ENCODE measurements around the gene LPXN. TPM values are rescaled to one million over a fixed set of nuclear protein-coding genes. Genes with fewer than 3 reads are reported as not detected.

Gene LPXN
- total and polyA plus RNA-seq, 10 of the 15 experiments (the other 5 are each of a cell fraction or from before 2014, with no cell fraction given), result 131 to 349 (median 201) TPM

GRCh38 chr11:58575377-58576020 is at the start of gene LPXN (continued):
- TF ChIP-seq IRF4 (IDR thresholded peaks at IDR 0.05; ENCODE audit: low read depth, low read length) (no peak), SUPT20H (IDR thresholded peaks at IDR 0.05; ENCODE audit: borderline replicate concordance, control insufficient read depth, low read depth, low read length) (no peak), CREM (IDR thresholded peaks at IDR 0.05; ENCODE audit: low read depth) (0 out of 2 replicates have a peak, but pooled peaks have one; percentile 18), USF1 (IDR thresholded peaks at IDR 0.05; ENCODE audit: borderline replicate concordance, extremely low read length, insufficient read depth, low read depth, low read length) (no peak), PKNOX1 (IDR thresholded peaks at IDR 0.05) (peak; percentile 82), KDM1A (IDR thresholded peaks at IDR 0.05; ENCODE audit: borderline replicate concordance) (no peak), ZNF687 (IDR thresholded peaks at IDR 0.05) (peak; percentile 83), POU2F2 (IDR thresholded peaks at IDR 0.05; ENCODE audit: borderline replicate concordance, low read depth, low read length) (peak; percentile 93), CBX3 (IDR thresholded peaks at IDR 0.05; ENCODE audit: borderline replicate concordance, low read depth) (no peak), E4F1 (IDR thresholded peaks at IDR 0.05; ENCODE audit: borderline replicate concordance, partially characterized antibody) (no peak), MTA3 (IDR thresholded peaks at IDR 0.05; ENCODE audit: borderline replicate concordance, low read length) (peak; percentile 88; the same call in 1 of the 2 replicates), SMARCA5 (IDR thresholded peaks at IDR 0.05) (0 out of 2 replicates have a peak, but pooled peaks have one; percentile 20), RELB (IDR thresholded peaks at IDR 0.05; ENCODE audit: low read depth) (peak; percentile 40; the same call in 1 of the 2 replicates), NBN (IDR thresholded peaks at IDR 0.05) (peak; percentile 81), TCF3 (IDR thresholded peaks at IDR 0.05; ENCODE audit: borderline replicate concordance, insufficient read depth, low read depth, low read length) (peak; percentile 72), FOS (IDR thresholded peaks at IDR 0.05; ENCODE audit: borderline replicate concordance, extremely low read depth, insufficient read length) (no peak), RB1 (IDR thresholded peaks at IDR 0.05; ENCODE audit: borderline replicate concordance) (peak; percentile 46; the same call in 1 of the 2 replicates), EGR1 (IDR thresholded peaks at IDR 0.05; ENCODE audit: borderline replicate concordance in 1 of 2, low read depth in 2 of 2, low read length in 2 of 2) (no peak), MYC (IDR thresholded peaks at IDR 0.05; ENCODE audit: insufficient read depth, insufficient read length, insufficient replicate concordance, low read length, severe bottlenecking) (no peak)

All from GM12878 (cell line).